Adrenal gland (tissue), 5 donors: ENCODE data around the gene CAMK2G.

Source experiments
- POLR2A ChIP-seq, 2 donors: fragments of 450-650 bp; IDR thresholded peaks; one replicate each; pipeline ENCODE4 v1.6.1; 2017; ENCODE audit warnings: antibody characterized with exemption in 2 of 2, mild to moderate bottlenecking in 2 of 2, moderate library complexity in 1 of 2
- TF ChIP-seq, protein P1 (sequence below), 6 experiments: fragments of 450-650 bp in 4 of 6; fragments of 200-600 bp in 2 of 6; sonication (generic) in 1 of 6; IDR thresholded peaks; 1 replicate in 5 of 6; 2 replicates in 1 of 6; pipeline versions ENCODE4 v1.5.1 to v1.8.0; 2016 to 2021; ENCODE audit warnings: antibody characterized with exemption in 6 of 6, mild to moderate bottlenecking in 2 of 6, moderate library complexity in 1 of 6
- donor health status: DM: no; HTN: no; CAD: no.

DNA sequence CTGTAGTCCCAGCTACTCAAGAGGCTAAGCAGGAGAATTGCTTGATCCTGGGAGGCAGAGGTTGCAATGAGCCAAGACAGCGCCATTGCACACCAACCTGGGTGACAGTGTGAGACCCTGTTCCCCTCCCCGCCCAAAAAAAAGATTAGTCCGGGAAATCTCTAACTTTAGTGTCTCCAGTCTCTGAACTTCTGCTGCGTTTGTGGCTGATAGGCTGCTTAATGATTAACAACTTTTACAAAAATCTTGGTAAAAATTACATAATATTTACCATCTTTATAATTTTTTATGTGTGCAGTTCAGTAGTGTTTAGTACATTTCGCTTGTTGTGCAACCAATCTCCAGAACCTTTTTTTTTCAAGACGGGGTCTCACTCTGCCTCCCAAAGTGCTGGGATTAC, 26.9 kb upstream of the CAMK2G start:
- TF ChIP-seq POLR2A (IDR thresholded peaks at IDR 0.05), result no peak
- TF ChIP-seq, protein P1, sequence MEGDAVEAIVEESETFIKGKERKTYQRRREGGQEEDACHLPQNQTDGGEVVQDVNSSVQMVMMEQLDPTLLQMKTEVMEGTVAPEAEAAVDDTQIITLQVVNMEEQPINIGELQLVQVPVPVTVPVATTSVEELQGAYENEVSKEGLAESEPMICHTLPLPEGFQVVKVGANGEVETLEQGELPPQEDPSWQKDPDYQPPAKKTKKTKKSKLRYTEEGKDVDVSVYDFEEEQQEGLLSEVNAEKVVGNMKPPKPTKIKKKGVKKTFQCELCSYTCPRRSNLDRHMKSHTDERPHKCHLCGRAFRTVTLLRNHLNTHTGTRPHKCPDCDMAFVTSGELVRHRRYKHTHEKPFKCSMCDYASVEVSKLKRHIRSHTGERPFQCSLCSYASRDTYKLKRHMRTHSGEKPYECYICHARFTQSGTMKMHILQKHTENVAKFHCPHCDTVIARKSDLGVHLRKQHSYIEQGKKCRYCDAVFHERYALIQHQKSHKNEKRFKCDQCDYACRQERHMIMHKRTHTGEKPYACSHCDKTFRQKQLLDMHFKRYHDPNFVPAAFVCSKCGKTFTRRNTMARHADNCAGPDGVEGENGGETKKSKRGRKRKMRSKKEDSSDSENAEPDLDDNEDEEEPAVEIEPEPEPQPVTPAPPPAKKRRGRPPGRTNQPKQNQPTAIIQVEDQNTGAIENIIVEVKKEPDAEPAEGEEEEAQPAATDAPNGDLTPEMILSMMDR (IDR thresholded peaks at IDR 0.05), result no peak
